Smooth muscle cell (in vitro differentiated cells): ENCODE measurements around the gene MCC. TPM values are rescaled to one million over a fixed set of nuclear protein-coding genes. Genes with fewer than 3 reads are reported as not detected.

Source experiments
- DNase-seq: peaks from one replicate; lab custom pipeline; 2025; ENCODE audit not compliant: unreplicated experiment; lab: John Stamatoyannopoulos, UW
- H2AFZ ChIP-seq: fragments of 200-600 bp; sonication (generic); 2 replicates; pipeline ENCODE4 v1.6.0; 2016; ENCODE audit warnings: antibody characterized with exemption, low read depth, mild to moderate bottlenecking
- H3F3A ChIP-seq: fragments of 200-600 bp; sonication (generic); 2 replicates; pipeline ENCODE4 v1.6.0; 2017; ENCODE audit warnings: antibody characterized with exemption, low read depth
- H3K27ac ChIP-seq: fragments of 200-600 bp; sonication (generic); 2 replicates; pipeline ENCODE4 v1.5.1; 2016; ENCODE audit warnings: low read depth, mild to moderate bottlenecking
- H3K27me3 ChIP-seq: fragments of 200-600 bp; sonication (generic); 2 replicates; pipeline ENCODE4 v1.6.1; 2016; ENCODE audit warnings: low read depth, mild to moderate bottlenecking
- H3K36me3 ChIP-seq: fragments of 200-600 bp; sonication (generic); 2 replicates; pipeline ENCODE4 v1.5.1; 2016; ENCODE audit warnings: low read depth
- H3K4me1 ChIP-seq: fragments of 200-600 bp; sonication (generic); 2 replicates; pipeline ENCODE4 v1.5.1; 2016; ENCODE audit warnings: low read depth
- H3K4me2 ChIP-seq: fragments of 200-600 bp; sonication (generic); 2 replicates; pipeline ENCODE4 v1.6.0; 2016; ENCODE audit warnings: mild to moderate bottlenecking
- H3K4me3 ChIP-seq: fragments of 200-600 bp; sonication (generic); 2 replicates; pipeline ENCODE4 v1.5.1; 2016; ENCODE audit warnings: mild to moderate bottlenecking
- H3K79me2 ChIP-seq: fragments of 200-600 bp; sonication (generic); 2 replicates; pipeline ENCODE4 v1.6.0; 2016; ENCODE audit warnings: low read depth, mild to moderate bottlenecking
- H3K9ac ChIP-seq: fragments of 200-600 bp; sonication (generic); 2 replicates; pipeline ENCODE4 v1.6.0; 2016; ENCODE audit warnings: low read depth
- H3K9me3 ChIP-seq: fragments of 200-600 bp; sonication (generic); replicated peaks from 2 replicates; pipeline ENCODE4 v1.5.1; 2016; ENCODE audit warnings: low read depth
- H4K20me1 ChIP-seq: fragments of 200-600 bp; sonication (generic); 2 replicates; pipeline ENCODE4 v1.6.0; 2016; ENCODE audit warnings: low read depth
- WGBS: methylation state at CpG from one replicate; pipeline ENCODE4 v1.1.7; 2016; ENCODE audit warnings: low lambda C conversion rate; 5-methylcytosine and 5-hydroxymethylcytosine counted together
- polyA plus RNA-seq: library from polyadenylated mRNA; unstranded; fragments of >200 nt; fragmentation: Nextera tagmentation; extraction: Ambion mirVana; gene quantifications from 2 replicates; pipeline ENCODE4 v1.2.1, GENCODE V29; 2016
- total RNA-seq: library from RNA; depleted of rRNA; stranded (reverse); fragments of >200 nt; gene quantifications from 2 replicates; pipeline ENCODE4 v1.2.3, GENCODE V29; 2014
- TF ChIP-seq, protein P1 (sequence below): fragments of 200-600 bp; sonication (generic); IDR thresholded peaks from 2 replicates; pipeline ENCODE4 v1.5.1; 2017; ENCODE audit warnings: borderline replicate concordance, mild to moderate bottlenecking, antibody characterized with exemption; ENCODE audit not compliant: insufficient read depth, poor library complexity, severe bottlenecking

The MCC gene
- total and polyA plus RNA-seq, 2 experiments from 2014 or later = 5.8 to 19.2 TPM

DNA sequence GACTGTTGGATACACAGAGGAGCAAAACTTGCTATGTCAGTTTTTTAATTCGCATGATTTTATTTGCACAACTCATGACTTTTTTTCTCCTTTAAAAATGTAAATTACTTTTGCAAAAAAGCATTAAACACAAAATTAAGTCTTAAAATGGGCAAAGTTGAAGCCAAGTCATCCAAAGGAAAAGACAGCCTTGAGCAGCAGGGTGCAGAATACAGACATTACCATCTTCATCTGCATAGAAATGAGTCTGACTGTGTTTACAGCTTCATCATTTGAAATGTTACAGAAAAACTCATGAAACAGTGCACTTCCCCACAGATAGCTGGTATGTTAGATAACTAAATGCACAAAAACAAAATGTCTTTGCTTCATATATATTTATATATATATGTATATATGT, 154.8 kb downstream of the MCC start:
- Histone ChIP-seq H3K27me3 (no peaks in the 10 kb centered on the region), H3K4me2 (no peak overlapping the region), H3K27ac (no peak overlapping the region), H3F3A (peaks cover 4% of the 10 kb centered on the region), H3K4me3 (no peak overlapping the region), H3K4me1 (no peaks in the 10 kb centered on the region), H3K36me3 (no peaks in the 10 kb centered on the region), H3K9me3 (no peaks in the 10 kb centered on the region), H3K9ac (no peak overlapping the region), H2AFZ (no peak overlapping the region), H4K20me1 (no peaks in the 10 kb centered on the region), H3K79me2 (no peaks in the 10 kb centered on the region)
- WGBS = 97% methylated on average over 1 of the region's 1 CpG
- DNase-seq = no peak
- TF ChIP-seq, protein P1, sequence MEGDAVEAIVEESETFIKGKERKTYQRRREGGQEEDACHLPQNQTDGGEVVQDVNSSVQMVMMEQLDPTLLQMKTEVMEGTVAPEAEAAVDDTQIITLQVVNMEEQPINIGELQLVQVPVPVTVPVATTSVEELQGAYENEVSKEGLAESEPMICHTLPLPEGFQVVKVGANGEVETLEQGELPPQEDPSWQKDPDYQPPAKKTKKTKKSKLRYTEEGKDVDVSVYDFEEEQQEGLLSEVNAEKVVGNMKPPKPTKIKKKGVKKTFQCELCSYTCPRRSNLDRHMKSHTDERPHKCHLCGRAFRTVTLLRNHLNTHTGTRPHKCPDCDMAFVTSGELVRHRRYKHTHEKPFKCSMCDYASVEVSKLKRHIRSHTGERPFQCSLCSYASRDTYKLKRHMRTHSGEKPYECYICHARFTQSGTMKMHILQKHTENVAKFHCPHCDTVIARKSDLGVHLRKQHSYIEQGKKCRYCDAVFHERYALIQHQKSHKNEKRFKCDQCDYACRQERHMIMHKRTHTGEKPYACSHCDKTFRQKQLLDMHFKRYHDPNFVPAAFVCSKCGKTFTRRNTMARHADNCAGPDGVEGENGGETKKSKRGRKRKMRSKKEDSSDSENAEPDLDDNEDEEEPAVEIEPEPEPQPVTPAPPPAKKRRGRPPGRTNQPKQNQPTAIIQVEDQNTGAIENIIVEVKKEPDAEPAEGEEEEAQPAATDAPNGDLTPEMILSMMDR = no peak

DNA sequence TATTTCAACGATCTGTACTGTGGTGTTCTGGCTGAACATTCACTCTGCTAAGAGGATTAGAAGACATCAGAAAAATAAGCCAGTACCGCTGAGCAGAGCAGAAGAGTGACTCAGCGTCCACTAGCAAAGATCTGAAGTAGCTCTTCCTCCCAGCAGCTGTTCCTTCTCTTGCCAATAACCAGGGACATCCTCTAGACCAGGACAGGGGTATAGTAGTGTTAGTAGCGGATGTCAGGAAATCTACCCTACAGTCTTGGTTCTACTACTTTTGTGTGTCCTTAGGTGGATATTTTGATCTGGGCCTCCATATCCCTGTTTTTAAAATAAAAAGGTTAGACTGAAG, 157.1 kb downstream of the MCC start:
- TF ChIP-seq, protein P1 = no peak
- Histone ChIP-seq H4K20me1 (no peaks in the 10 kb centered on the region), H3K9me3 (no peaks in the 10 kb centered on the region), H3K27me3 (no peaks in the 10 kb centered on the region), H3K9ac (no peak overlapping the region), H2AFZ (no peak overlapping the region), H3K4me3 (no peak overlapping the region), H3K4me1 (no peaks in the 10 kb centered on the region), H3K4me2 (peak overlapping the region; percentile 78), H3K79me2 (no peaks in the 10 kb centered on the region), H3K36me3 (no peaks in the 10 kb centered on the region), H3K27ac (no peak overlapping the region), H3F3A (no peaks in the 10 kb centered on the region)
- no peak for DNase-seq
- 16% methylated on average over 4 of the region's 4 CpGs for WGBS

DNA sequence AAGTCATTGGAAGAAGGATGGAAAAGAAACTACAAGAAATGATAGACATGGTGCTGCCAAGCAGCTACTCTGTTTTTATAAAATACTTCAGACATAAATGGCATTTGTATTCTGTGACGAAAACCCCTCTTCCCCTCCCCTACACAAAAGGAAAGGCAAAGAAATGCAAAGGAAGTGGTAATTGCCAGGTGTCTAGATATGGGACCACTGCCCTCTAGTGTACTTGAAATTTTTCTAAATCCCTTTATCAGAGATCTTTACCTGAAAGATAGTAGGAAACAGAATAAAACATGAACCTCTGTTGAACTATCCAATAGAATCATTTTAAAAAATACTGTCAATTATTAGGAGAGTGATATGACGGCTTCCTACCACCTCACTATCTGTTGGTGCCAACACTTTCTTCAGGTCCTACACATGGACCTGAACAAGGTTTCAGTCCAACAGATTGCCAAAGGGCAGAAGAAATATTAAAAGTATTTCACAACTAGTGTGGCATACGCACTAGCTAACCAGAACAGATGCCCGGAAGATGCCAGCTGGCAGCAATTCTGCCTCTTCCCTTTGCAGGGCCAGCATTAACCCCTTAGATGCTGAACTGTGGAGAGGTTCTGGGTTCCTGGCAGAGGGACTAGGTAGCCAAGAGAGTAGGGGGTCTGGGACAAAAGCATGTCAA, 157.6 kb downstream of the MCC start:
- no peaks in the 10 kb centered on the region for H4K20me1 ChIP-seq
- H2AFZ ChIP-seq = no peak overlapping the region
- no peak overlapping the region for H3K27ac ChIP-seq
- no peaks in the 10 kb centered on the region for H3K9me3 ChIP-seq
- peak overlapping the region; percentile 78 for H3K4me2 ChIP-seq
- H3K9ac ChIP-seq = no peak overlapping the region
- no peak overlapping the region for H3K4me3 ChIP-seq
- 57% methylated on average over 4 of the region's 4 CpGs for WGBS
- no peaks in the 10 kb centered on the region for H3K4me1 ChIP-seq
- no peak for DNase-seq
- no peaks in the 10 kb centered on the region for H3K36me3 ChIP-seq
- no peaks in the 10 kb centered on the region for H3F3A ChIP-seq
- H3K79me2 ChIP-seq = no peaks in the 10 kb centered on the region
- H3K27me3 ChIP-seq = no peaks in the 10 kb centered on the region
- TF ChIP-seq, protein P1 = peak; percentile 32

DNA sequence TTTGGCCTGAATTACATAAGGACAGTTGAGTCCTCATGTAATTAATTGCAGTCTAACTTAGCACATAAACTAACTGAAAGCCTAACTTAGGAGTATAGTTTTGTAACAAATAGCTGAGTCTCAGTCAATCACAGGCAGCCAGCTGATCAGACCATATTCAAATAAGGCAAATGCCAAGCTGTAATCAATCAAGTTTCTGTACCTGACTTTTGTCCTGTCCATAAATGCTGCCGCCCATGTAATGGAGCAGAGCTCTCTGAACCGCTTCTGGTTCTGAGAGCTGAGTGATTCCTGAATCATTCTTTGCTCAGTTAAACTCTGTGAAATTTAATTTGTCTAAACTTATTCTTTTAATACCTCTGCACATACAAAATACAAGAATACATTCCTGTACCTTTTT, 158.3 kb downstream of the MCC start:
- DNase-seq = no peak
- no peak overlapping the region for H3K27ac ChIP-seq
- TF ChIP-seq, protein P1 = no peak

More for the DNA sequence above, 158.3 kb downstream of the MCC start:
- no peaks in the 10 kb centered on the region for H3F3A ChIP-seq
- no peak overlapping the region for H3K4me2 ChIP-seq
- no peak overlapping the region for H3K9ac ChIP-seq
- H3K4me1 ChIP-seq = no peaks in the 10 kb centered on the region
- no peaks in the 10 kb centered on the region for H3K36me3 ChIP-seq
- H3K9me3 ChIP-seq = no peaks in the 10 kb centered on the region
- H3K79me2 ChIP-seq = no peaks in the 10 kb centered on the region
- no peak overlapping the region for H3K4me3 ChIP-seq
- WGBS = 67% methylated on average over 2 of the region's 2 CpGs
- no peaks in the 10 kb centered on the region for H4K20me1 ChIP-seq
- H3K27me3 ChIP-seq = no peaks in the 10 kb centered on the region
- H2AFZ ChIP-seq = no peak overlapping the region
